ENCODE measurements around the gene PNP.

DNA sequence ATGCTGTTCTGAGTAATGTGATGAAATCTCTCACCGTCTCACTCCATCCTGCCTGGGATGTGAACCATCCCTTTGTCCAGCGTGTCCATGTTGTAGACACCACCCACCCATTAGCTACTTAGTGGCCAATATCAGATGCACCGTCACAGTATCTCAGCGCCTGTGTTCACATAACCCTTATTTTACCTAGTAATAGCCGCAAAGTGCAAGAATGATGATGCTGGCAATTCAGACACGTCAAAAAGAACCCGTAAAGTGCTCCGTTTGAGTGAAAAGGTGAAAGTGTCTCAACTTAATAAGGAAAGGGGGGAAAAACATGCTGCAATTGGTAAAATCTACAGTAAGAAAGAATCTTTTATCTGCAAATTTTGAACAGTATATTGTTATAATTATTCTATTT lies 39.2 kb downstream of the PNP start:
- TF ChIP-seq CTCF (IDR thresholded peaks at IDR 0.05; ENCODE audit: poor library complexity, severe bottlenecking) (no peak), SMC3 (conservative IDR thresholded peaks at IDR 0.05; ENCODE audit: poor library complexity) (no peak), POLR2AphosphoS5 (IDR thresholded peaks at IDR 0.05) (no peak), EZH2 (IDR thresholded peaks at IDR 0.05; ENCODE audit: borderline replicate concordance, insufficient read depth, low read length, poor library complexity, severe bottlenecking) (no peak)

Data from neural cell (in vitro differentiated cells).